T-helper 2 cell treated with Interferon-gamma antibody and Interleukin-4, amounts not matched to agents 100 ng/mL and 5 ng/mL, for 36 hours (primary cell): Measurements from ENCODE around the gene GRAMD1A. TPM values are rescaled to one million over a fixed set of nuclear protein-coding genes. Genes with fewer than 3 reads are reported as not detected.

Source experiments
- intact Hi-C: fragments of 100-400 bp; cut with micrococcal nuclease; formaldehyde crosslinking; loops from one replicate; pipeline ENCODE4 v1.15.1; 2023
- total RNA-seq: library from RNA; stranded (reverse); gene quantifications from 2 replicates; pipeline ENCODE4 v1.2.3, GENCODE V29; 2022

GRAMD1A gene
- total RNA-seq, 1 donor from 2014 or later = 67.3 TPM

DNA sequence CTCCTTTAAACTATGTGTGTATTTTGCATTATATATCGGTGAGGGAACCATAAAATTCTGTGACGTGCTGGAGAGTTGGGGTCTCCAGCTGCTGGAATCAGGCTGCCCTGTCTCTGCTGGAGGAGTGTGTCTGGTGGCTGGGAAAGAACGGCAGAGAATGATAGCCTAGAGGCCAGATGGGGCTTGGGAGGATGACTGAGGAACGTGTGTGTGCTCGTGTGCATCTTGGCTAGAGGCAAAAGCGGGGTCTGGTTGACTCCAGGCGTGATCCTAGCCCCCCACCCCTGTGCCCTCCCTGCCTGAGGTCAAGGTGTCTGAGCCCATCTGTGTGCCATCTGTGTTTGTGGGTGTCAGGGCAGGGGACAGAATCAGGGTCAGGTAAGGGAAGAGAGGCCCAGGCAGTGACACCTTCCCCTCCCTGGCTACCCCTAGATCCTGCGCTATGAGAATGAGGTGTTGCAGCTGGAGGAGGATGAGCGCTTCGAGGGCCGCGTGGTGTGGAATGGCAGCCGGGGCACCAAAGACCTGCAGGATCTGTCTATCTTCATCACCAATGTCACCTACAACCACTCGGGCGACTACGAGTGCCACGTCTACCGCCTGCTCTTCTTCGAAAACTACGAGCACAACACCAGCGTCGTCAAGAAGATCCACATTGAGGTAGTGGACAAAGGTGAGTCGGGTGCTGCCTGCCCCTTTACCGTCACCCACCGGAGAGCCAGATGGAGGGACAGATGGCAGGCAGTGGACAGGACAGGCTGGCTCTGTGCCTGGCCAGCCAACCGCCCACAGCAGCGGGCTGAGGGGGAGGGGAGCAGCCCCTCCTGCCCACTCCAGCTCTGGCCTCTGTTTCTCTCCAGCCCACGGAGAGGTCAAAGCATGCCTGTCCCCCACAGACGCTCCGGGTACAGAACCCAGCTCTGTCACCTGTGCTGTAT is 33.2 kb downstream of the GRAMD1A start:
- intact Hi-C loops = no loop called here

DNA sequence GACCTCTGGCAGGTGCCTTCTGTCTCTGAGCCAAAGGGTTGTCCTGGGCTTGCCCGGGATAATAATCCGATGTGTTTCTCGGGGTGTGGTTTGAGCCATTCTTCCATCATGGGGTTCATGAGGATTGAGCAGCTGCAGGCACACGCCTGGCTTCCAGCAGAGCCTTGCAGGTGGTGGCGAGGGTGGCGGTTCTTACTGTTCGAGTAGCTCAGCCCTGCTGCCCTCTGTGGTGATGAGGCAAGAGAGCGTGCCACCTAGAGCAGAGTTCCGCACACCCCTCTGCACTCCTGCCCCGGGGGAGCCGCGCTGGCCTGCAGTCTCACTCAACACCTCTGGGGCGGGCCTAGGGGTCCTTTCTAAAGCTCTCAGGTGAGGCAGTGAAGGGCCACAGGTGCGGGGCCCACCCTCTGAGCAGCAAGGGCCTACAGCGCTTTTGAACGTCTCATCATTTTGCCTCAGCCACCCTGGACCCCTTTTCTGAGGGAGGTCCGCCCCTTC is 33.9 kb downstream of the GRAMD1A start:
- intact Hi-C loops = no loop called here

DNA sequence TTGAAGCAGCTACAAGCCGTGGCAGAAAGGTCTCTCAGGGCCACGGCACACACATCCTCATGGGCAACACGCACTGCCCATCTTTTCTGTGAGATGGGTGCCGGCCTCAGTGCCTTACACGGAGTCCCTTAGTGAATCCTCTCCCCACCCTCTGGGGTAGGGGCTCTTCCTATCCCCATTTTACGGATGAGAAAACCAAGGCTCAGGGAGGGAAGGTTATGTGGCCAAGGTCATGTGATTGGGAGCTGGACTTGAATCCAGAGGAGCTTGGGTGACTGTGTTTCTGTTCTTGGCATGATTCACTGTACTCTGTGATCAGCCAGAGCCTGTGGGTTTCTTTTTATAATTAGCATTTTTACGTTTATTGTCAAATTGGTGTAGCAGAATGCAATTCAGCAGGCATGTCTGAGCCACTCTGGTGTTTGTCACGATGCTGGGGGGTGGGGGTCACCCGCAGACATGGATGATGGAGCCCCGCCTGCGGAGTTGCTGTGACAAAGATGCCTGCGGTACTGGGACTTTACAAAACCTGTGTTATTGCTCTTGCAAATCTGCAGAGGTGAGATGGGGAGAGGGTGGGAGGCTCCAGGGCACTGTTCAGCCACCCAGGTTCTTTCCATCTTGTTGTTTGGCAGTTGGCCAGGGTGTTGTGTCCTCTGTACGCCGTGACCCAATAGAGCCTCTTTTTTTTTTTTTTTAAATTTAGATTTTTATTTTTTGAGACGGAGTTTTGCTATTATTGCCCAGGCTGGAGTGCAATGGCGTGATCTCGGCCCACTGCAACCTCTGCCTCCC is 34.7 kb downstream of the GRAMD1A start:
- intact Hi-C loops = no loop called here

DNA sequence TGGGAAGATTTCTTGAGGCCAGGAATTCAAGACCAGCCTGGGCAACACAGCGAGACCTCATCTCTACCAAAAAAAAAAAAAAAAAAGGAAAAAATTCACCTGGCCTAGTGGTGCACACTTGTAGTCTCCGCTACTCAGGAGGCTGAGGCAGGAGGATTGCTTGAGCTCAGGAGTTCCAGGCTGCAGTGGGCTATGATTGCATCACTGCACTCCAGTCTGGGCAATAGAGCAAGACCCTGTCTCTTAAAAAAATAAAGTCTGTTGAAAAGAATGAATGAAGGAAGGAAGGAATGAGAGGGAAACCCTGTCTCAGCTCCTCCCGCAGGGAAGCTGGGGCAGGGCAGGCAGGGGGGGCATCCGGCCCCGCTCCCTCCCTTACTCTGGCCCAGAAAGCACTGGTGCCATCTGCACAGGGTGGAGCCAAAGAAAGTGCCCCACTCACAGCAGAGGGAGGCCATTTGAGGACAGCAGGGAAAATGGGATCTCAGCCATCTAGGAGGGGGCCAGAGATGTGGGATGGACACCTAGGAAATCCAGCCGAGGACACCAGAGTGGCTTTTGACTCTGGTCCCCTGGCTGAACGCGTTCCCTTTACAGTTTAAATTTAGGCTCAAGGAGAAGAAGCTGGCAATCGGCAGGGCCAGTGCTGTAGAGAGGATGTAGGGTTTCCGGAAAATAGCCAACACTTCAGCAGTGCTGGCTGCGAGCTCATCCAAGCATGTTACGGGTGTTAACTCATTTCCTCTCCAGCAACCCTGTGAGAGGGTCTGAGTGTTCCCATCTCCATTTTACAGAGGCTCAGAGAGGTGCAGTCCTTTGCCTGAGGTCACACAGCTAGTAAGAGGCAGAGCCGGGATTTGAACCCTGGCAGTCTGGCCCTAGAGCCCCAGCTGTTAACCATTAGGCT is 37.8 kb downstream of the GRAMD1A start:
- intact Hi-C loops = no loop called here

DNA sequence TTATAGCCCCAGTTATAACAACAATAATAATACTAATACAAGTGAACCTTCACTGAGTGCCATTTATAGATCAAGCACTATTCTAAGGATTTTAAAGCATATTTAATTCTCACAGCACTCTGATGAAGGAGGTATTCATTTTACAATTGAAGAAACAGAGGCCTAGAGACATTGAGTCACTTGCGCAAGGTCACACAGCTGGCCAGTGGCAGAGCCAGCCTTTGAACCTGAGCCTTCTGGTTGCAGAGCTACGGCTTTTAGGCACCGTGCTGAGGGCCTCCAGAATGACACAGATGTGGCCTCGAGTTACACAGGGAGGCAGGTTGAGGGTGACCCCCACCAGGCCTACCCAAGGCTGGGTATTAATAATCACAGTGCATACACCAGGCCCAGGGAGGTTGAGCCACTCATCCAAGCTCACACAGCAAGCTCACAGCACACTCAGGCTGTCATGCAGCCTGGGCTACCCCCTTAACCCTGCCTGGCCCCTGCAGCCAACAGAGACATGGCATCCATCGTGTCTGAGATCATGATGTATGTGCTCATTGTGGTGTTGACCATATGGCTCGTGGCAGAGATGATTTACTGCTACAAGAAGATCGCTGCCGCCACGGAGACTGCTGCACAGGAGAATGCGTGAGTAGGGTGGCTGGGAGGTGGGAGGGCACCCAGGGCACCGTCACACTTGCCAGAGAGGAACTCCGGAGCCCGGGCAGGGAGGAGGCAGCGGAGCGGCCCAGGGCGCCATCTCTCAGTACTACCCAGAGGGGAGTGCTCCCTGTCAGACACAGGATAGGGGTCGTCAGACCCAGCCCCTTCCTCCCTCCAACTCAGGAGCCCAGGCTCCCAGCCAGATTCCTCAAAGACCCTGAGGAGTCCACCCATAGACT is 38.7 kb downstream of the GRAMD1A start:
- intact Hi-C loops = no loop called here

DNA sequence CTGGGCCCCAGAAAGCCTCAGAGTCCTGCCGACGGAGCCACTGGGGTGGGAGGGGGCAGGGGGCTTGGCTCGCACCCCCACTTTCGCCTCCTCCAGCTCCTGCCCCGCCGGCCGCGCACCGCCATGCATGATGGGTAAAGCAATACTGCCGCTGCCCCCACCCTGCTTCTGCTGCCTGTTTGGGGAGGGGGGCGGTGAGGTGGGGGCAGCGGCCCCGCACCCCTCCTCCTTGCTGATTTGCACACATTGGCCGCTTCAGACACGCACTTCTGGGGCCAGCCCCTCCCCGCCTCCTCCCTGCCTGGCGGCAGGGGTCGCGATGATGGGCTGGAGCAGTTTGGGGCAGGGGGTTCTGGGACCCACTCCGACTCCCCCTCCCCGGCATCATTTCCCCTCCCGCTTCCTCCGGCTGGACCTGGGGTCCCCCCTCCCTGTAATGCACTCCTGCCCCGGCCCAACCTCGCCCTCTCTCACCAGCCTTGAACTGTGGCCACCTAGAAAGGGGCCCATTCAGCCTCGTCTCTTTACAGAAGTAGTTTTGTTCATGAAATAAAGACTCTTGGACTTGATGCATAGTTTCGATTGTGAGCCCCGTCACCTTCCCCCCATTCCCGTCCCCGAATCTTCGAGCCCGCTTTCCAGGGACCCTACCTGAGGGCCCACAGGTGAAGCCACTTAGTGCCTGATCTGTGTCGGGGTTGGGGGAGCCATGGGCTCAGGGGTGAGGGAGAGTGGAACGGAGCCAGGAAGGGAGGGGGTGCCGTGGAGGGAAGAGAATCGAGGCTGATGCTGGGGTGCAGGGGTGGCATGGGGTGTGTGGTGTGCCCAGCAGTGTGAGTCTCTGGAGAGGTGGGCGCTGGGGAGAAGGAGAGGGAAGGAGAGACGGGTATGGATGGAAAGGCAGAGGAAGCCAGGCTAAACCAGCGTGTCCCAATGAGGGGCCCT is 40.0 kb downstream of the GRAMD1A start:
- intact Hi-C loops = no loop called here

DNA sequence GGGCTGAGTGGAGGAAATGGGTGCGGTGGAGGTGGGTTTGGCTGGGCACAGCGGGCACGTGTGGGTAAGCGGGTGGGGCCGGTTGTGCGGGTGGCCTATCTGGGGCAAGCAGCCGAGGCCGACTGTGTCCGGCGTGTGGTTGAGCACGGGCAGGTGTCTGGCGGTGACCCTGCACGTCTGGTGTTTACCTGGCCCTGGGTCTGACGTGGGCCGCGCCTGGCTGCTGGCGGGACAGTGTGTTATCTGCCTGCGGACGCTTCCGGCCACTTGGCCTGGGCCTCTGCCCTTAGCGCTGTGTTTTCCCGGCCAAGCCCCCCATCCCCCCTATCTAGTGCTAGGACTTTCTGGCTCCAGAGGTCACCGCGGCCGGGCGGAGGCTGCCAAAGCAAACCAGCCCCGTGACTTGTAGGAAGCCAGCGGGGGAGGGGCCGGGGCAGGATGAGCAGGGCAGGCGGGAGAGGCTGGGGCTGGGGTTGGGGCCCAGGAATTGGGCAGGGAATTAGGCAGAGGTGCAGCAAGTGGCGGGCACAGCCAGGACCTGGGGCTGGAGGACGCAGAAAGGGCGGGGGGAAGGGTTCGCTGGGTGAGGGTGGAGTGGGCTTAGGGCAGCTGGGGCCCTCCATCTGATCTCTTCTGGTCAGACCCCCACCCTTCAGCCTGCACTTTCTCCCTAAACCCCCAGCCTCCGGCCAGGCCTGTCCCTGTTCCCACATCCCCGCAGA is 40.9 kb downstream of the GRAMD1A start:
- intact Hi-C loops = no loop called here

DNA sequence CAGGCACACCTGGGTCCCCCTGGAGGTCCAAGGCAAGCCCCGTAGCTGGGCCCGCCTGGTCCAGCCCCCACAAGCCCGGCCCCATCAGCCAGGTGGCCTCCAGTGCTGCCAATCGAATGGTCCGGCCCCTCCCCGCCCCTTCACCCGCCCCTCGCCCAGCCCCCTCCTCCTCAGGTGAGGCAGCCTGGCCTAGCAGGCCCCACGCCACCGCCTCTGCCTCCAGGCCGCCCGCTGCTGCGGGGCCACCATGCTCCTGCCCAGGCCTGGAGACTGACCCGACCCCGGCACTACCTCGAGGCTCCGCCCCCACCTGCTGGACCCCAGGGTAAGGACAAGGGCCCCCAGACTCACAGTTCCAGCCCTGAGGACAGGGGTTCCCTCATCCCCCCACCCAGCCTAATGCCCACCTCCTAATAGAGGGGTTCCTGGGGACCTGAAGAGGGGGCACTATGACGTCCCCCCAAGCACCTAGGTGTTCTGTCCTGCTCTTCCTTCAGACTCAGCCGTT is 41.5 kb downstream of the GRAMD1A start, which contains the start of gene HPN:
TSS of gene HPN (plus strand) at position 174 of the 508 bp plus-strand sequence. CDS start 786 bp downstream, outside the sequence.
- intact Hi-C loops = no loop called here

DNA sequence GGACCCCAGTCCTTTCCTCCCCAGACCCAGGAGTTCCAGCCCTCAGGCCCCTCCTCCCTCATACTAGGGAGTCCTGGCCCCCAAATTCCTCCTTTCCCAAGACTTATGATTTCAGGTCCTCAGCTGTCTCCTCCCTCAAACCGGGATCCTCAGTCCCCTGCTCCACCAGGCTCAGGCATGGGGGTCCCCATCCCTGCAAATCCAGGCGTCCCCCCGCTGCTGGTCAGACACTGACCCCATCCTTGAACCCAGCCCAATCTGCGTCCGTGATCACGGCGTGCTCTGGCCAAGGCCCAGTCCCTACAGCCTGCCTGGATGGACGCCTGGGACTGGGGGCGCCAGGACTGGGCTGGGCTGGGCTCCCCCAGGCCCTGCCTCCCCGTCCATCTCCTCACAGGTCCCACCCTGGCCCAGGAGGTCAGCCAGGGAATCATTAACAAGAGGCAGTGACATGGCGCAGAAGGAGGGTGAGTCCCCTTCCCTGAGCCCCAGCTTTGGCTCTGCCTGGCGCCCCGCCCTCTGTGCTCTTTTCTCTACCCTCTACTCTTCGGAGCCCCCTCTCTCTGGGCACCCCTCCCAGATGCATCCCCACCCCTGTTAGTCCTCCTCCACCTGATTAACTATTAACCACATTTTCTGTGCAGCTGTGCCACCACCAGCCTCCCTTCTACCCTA is 42.1 kb downstream of the GRAMD1A start:
- intact Hi-C loops = no loop called here

DNA sequence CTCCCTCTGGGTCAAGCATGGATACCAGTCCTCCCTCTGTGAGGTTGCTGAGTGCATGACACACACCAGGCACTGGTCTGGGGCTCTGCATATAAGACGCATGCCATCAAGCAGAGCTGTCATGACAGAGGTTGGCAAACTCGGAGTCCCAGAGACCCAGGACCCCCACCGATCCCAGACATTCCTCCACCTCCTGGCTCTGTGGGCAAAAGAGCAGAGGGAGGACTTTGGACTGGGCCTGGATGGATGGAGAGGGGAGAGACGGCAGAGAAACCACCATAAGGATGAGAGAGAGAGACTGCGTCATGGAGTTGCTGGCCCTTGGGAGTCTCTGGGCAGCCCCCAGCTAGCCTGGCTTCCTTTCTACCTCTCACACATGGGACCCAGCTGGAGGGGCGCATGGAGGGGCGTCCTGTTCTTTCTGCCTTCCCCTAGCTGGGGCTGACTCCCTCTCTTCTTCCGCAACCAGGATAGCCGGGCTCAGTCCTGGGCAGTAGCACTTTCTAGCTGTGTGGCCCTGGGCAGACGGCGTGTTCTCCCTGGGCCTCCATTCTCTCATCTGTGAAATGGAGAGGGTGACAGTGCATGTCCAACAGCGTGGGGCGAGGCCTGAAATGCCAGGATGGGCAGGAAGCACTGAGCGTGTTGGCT is 43.0 kb downstream of the GRAMD1A start:
- intact Hi-C loops = no loop called here

DNA sequence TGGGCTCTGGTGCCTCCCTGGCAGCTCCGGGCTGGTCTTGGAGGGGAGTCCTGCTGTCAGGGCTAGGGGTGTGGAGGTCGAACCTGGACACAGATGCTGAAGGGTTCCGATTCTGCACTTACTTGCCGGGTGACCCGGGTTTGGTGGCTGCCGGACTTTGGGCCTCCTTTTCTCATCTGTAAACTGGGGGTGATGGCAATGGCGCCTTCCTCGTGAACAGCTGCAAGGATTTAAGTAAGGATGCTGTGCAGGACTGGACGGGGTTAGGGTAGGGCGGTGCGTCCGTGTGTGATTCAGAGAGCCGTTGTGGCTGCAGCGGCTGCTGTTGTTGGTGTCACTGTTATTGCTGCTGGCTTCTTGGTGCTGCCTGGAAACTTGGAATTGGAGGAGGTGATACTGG is 43.8 kb downstream of the GRAMD1A start:
- intact Hi-C loops = no loop called here

DNA sequence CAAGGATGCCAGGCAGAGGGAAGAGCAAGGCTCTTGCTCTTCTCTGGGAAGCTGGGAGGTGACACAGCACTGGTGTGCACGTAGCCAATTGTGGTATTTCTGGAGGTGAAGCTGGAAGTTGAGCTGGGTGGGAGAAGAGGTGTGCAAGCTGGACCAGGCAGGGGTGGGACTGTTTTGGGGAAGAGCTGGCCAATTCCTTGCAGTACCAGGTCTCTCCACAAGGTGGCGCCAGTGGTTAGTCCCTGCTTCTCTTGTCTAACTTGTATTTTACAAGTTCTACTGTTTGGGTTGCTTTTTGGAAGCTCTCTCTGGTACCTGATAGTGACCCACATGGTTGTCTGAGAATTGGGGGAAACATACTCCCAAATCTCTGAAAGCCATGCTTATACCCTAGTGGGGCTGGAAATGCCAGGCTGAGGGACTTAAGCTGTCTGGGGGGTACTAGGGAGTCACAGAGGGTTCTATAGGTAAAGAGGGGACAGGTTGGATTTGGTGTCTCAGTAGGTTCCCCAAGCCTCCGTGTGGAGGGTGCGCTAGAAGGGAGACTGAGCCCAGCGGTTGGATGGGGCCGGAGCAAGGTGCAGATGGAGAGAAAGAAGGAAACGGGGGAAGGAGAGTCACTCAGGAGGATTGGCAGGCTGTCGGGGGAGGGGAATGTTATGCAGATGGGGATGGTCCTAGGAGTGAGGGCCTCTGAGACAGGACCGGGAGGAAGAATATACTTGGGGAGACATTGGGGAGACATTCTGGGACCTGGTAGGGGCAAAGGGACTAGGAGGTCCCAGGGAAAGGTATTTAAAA is 44.4 kb downstream of the GRAMD1A start:
- intact Hi-C loops = no loop called here

DNA sequence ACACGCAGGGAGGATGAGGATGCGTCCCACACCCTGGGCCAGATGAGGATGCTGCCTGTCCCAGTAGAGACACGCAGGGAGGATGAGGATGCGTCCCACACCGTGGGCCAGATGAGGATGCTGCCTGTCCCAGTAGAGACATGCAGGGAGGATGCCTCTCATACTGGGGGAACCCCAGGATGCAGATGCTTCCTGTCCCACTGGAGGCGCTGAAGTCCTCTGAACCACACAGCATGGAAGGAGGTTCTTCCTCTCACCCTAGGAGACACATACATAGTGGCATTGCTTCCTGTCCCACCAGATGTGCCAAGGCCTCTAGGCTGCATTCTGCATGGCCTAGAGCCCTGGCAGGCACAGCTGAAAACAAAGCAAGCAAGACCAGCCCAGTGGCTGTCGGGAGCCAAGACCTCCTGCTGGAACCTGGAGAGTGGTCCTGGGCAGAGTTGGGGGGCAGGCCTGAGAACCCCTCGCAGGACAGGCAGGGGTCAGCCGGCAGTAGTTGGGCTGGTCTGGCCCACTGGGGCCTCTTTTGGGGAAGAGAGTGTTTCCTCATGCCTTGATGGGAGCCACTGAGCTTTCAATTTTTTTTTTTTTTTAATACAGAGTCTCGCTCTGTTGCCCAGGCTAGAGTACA is 45.7 kb downstream of the GRAMD1A start:
- intact Hi-C loops = no loop called here

DNA sequence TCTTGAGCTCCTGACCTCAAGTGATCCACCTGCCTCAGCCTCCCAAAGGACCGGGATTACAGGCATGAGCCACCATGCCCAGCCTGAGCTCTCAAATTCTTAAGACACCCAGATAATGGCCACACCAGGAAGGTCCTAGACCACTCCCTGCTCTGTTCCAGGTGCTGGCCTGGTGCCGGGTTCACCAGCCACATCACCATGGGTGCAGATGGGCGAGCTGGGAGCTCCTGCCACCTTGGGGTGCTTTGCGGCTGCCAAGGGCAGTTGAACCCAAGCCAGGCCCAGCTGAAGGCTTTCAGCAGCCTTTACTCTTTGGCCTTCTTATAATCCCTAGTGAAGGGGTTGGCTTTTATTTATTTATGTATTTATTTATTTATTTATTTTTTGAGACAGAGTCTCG is 46.3 kb downstream of the GRAMD1A start:
- intact Hi-C loops = no loop called here

DNA sequence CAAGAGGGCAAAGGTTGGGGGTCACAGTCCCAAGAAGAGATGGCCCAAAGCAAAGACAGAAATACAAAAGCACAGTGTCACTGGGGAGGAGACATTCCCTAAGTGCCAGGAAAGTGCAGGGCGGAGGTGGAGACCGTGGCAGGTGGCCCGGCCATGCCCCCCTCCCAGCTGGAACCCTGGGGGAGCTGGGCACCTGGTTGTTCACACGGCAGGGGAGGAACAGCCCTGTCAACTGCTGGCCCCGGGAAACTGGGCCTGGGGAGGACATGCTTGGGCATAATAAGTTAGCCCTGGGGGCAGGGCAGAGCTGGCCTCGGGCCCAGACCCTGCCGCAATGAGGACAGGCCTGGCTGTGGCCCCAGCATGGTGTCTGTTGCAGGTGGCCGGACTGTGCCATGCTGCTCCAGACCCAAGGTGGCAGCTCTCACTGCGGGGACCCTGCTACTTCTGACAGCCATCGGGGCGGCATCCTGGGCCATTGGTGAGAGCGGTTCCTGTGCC is 48.8 kb downstream of the GRAMD1A start:
- intact Hi-C loops = no loop called here
